ENCODE data around the gene IGF2BP3.
A peak's percentile ranks its signal among the peaks of the same experiment; 100 is the strongest.

IGF2BP3 gene

GRCh38 chr7:23284871-23285270, 185.4 kb downstream of the IGF2BP3 start:
- Mint-ChIP-seq H3K27me3 (no peaks in the 10 kb centered on the region), H3K4me3 (no peak overlapping the region), H3K27ac (ENCODE audit: low read depth) (no peak overlapping the region), H3K4me1 (peaks cover 10% of the 10 kb centered on the region), H3K9me3 (no peaks in the 10 kb centered on the region), H3K36me3 (ENCODE audit: insufficient read depth) (no peaks in the 10 kb centered on the region)
- DNase-seq (ENCODE audit: low spot score in 2 of 2) (no peak), ATAC-seq (replicated peaks; ENCODE audit: extremely low read depth, poor library complexity, severe bottlenecking) (no peak)

GRCh38 chr7:23283086-23283485, 187.2 kb downstream of the IGF2BP3 start:
- ATAC-seq (replicated peaks; ENCODE audit: extremely low read depth, poor library complexity, severe bottlenecking): no peak
- DNase-seq (ENCODE audit: low spot score in 2 of 2): no peak
- H3K4me1 Mint-ChIP-seq: peaks cover 7% of the 10 kb centered on the region
- no peaks in the 10 kb centered on the region for H3K36me3 Mint-ChIP-seq (ENCODE audit: insufficient read depth)
- no peaks in the 10 kb centered on the region for H3K9me3 Mint-ChIP-seq
- no peak overlapping the region for H3K27ac Mint-ChIP-seq (ENCODE audit: low read depth)
- no peaks in the 10 kb centered on the region for H3K27me3 Mint-ChIP-seq
- no peak overlapping the region for H3K4me3 Mint-ChIP-seq

- Mint-ChIP-seq H3K27ac (ENCODE audit: low read depth) (no peak overlapping the region), H3K4me1 (no peaks in the 10 kb centered on the region), H3K36me3 (ENCODE audit: insufficient read depth) (no peaks in the 10 kb centered on the region), H3K27me3 (no peaks in the 10 kb centered on the region), H3K4me3 (no peak overlapping the region), H3K9me3 (no peaks in the 10 kb centered on the region)
- DNase-seq (ENCODE audit: low spot score in 2 of 2) (no peak), ATAC-seq (replicated peaks; ENCODE audit: extremely low read depth, poor library complexity, severe bottlenecking) (no peak)
Measured at GRCh38 chr7:23279819-23280525, 190.3 kb downstream of the IGF2BP3 start.

GRCh38 chr7:23277359-23277989, 192.8 kb downstream of the IGF2BP3 start:
- peak in 1 of 2 donors; percentile 14 for DNase-seq (ENCODE audit: low spot score in 2 of 2)
- ATAC-seq (replicated peaks; ENCODE audit: extremely low read depth, poor library complexity, severe bottlenecking): no peak

GRCh38 chr7:23276947-23277346, 193.3 kb downstream of the IGF2BP3 start:
- no peaks in the 10 kb centered on the region for H3K36me3 Mint-ChIP-seq (ENCODE audit: insufficient read depth)
- H3K27ac Mint-ChIP-seq (ENCODE audit: low read depth): no peak overlapping the region
- DNase-seq (ENCODE audit: low spot score in 2 of 2) (no peak), ATAC-seq (replicated peaks; ENCODE audit: extremely low read depth, poor library complexity, severe bottlenecking) (no peak)
- no peaks in the 10 kb centered on the region for H3K9me3 Mint-ChIP-seq
- H3K27me3 Mint-ChIP-seq: no peaks in the 10 kb centered on the region
- no peak overlapping the region for H3K4me3 Mint-ChIP-seq
- peaks cover 9% of the 10 kb centered on the region for H3K4me1 Mint-ChIP-seq

More at GRCh38 chr7:23277359-23277989, 192.8 kb downstream of the IGF2BP3 start:
- H3K4me3 Mint-ChIP-seq: no peak overlapping the region
- no peak overlapping the region for H3K27ac Mint-ChIP-seq (ENCODE audit: low read depth)
- H3K36me3 Mint-ChIP-seq (ENCODE audit: insufficient read depth): no peaks in the 10 kb centered on the region
- H3K9me3 Mint-ChIP-seq: no peaks in the 10 kb centered on the region
- H3K4me1 Mint-ChIP-seq: peaks cover 9% of the 10 kb centered on the region
- no peaks in the 10 kb centered on the region for H3K27me3 Mint-ChIP-seq

- no peak for ATAC-seq (replicated peaks; ENCODE audit: extremely low read depth, poor library complexity, severe bottlenecking)
- Mint-ChIP-seq H3K27me3 (no peaks in the 10 kb centered on the region), H3K36me3 (ENCODE audit: insufficient read depth) (no peaks in the 10 kb centered on the region), H3K4me3 (no peak overlapping the region), H3K4me1 (peaks cover 9% of the 10 kb centered on the region), H3K27ac (ENCODE audit: low read depth) (no peak overlapping the region), H3K9me3 (no peaks in the 10 kb centered on the region)
- DNase-seq (ENCODE audit: low spot score in 2 of 2): no peak
Measured at GRCh38 chr7:23276376-23276775, 193.9 kb downstream of the IGF2BP3 start.

- DNase-seq (ENCODE audit: low spot score in 2 of 2) (no peak), ATAC-seq (replicated peaks; ENCODE audit: extremely low read depth, poor library complexity, severe bottlenecking) (no peak)
- H3K36me3 Mint-ChIP-seq (ENCODE audit: insufficient read depth): no peaks in the 10 kb centered on the region
- H3K27ac Mint-ChIP-seq (ENCODE audit: low read depth): no peak overlapping the region
- H3K4me3 Mint-ChIP-seq: no peak overlapping the region
- H3K9me3 Mint-ChIP-seq: no peaks in the 10 kb centered on the region
- peaks cover 9% of the 10 kb centered on the region for H3K4me1 Mint-ChIP-seq
- no peaks in the 10 kb centered on the region for H3K27me3 Mint-ChIP-seq
Measured at GRCh38 chr7:23275912-23276311, 194.4 kb downstream of the IGF2BP3 start.

- Mint-ChIP-seq H3K27me3 (no peaks in the 10 kb centered on the region), H3K4me1 (peaks cover 9% of the 10 kb centered on the region), H3K4me3 (no peak overlapping the region), H3K9me3 (no peaks in the 10 kb centered on the region), H3K27ac (ENCODE audit: low read depth) (no peak overlapping the region), H3K36me3 (ENCODE audit: insufficient read depth) (no peaks in the 10 kb centered on the region)
- ATAC-seq (replicated peaks; ENCODE audit: extremely low read depth, poor library complexity, severe bottlenecking) (peak; percentile 96), DNase-seq (ENCODE audit: low spot score in 2 of 2) (peak; percentile 76 to 82)
Measured at GRCh38 chr7:23273141-23273599, 197.1 kb downstream of the IGF2BP3 start.

- no peak overlapping the region for H3K27ac Mint-ChIP-seq (ENCODE audit: low read depth)
- DNase-seq (ENCODE audit: low spot score in 2 of 2): no peak
Measured at GRCh38 chr7:23272275-23272674, 198.0 kb downstream of the IGF2BP3 start.

GRCh38 chr7:23268746-23269145, 201.5 kb downstream of the IGF2BP3 start:
- Mint-ChIP-seq H3K4me3 (no peak overlapping the region), H3K4me1 (peaks cover 9% of the 10 kb centered on the region), H3K27me3 (no peaks in the 10 kb centered on the region), H3K27ac (ENCODE audit: low read depth) (no peak overlapping the region), H3K36me3 (ENCODE audit: insufficient read depth) (no peaks in the 10 kb centered on the region), H3K9me3 (no peaks in the 10 kb centered on the region)
- no peak for ATAC-seq (replicated peaks; ENCODE audit: extremely low read depth, poor library complexity, severe bottlenecking)
- DNase-seq (ENCODE audit: low spot score in 2 of 2): no peak

More at GRCh38 chr7:23272275-23272674, 198.0 kb downstream of the IGF2BP3 start:
- no peaks in the 10 kb centered on the region for H3K9me3 Mint-ChIP-seq
- no peaks in the 10 kb centered on the region for H3K36me3 Mint-ChIP-seq (ENCODE audit: insufficient read depth)
- H3K4me1 Mint-ChIP-seq: peaks cover 9% of the 10 kb centered on the region
- no peaks in the 10 kb centered on the region for H3K27me3 Mint-ChIP-seq
- ATAC-seq (replicated peaks; ENCODE audit: extremely low read depth, poor library complexity, severe bottlenecking): no peak
- no peak overlapping the region for H3K4me3 Mint-ChIP-seq

GRCh38 chr7:23268167-23268566, 202.1 kb downstream of the IGF2BP3 start:
- H3K36me3 Mint-ChIP-seq (ENCODE audit: insufficient read depth): no peaks in the 10 kb centered on the region
- ATAC-seq (replicated peaks; ENCODE audit: extremely low read depth, poor library complexity, severe bottlenecking): no peak
- peaks cover 4% of the 10 kb centered on the region for H3K4me1 Mint-ChIP-seq
- no peaks in the 10 kb centered on the region for H3K9me3 Mint-ChIP-seq
- no peaks in the 10 kb centered on the region for H3K27me3 Mint-ChIP-seq
- no peak for DNase-seq (ENCODE audit: low spot score in 2 of 2)
- no peak overlapping the region for H3K4me3 Mint-ChIP-seq
- no peak overlapping the region for H3K27ac Mint-ChIP-seq (ENCODE audit: low read depth)

- Mint-ChIP-seq H3K27me3 (no peaks in the 10 kb centered on the region), H3K4me1 (no peaks in the 10 kb centered on the region), H3K27ac (ENCODE audit: low read depth) (no peak overlapping the region), H3K4me3 (no peak overlapping the region), H3K36me3 (ENCODE audit: insufficient read depth) (no peaks in the 10 kb centered on the region), H3K9me3 (no peaks in the 10 kb centered on the region)
- ATAC-seq (replicated peaks; ENCODE audit: extremely low read depth, poor library complexity, severe bottlenecking) (no peak), DNase-seq (ENCODE audit: low spot score in 2 of 2) (no peak)
Measured at GRCh38 chr7:23267357-23267756, 202.9 kb downstream of the IGF2BP3 start.

- no peak overlapping the region for H3K27ac Mint-ChIP-seq (ENCODE audit: low read depth)
- no peaks in the 10 kb centered on the region for H3K36me3 Mint-ChIP-seq (ENCODE audit: insufficient read depth)
- H3K27me3 Mint-ChIP-seq: no peaks in the 10 kb centered on the region
- no peaks in the 10 kb centered on the region for H3K9me3 Mint-ChIP-seq
- H3K4me1 Mint-ChIP-seq: no peaks in the 10 kb centered on the region
- no peak overlapping the region for H3K4me3 Mint-ChIP-seq
- ATAC-seq (replicated peaks; ENCODE audit: extremely low read depth, poor library complexity, severe bottlenecking): no peak
- DNase-seq (ENCODE audit: low spot score in 2 of 2): no peak
Measured at GRCh38 chr7:23266918-23267317, 203.4 kb downstream of the IGF2BP3 start.

Measured in central memory CD8-positive, alpha-beta T cell (primary cell).